Lung (tissue), 12 donors: ENCODE data around the gene AK3. TPM values are rescaled to one million over a fixed set of nuclear protein-coding genes. Genes with fewer than 3 reads are reported as not detected.

Experiments used
- ATAC-seq: fragments of 200-7000 bp; cut with Tn5 transposase; one replicate; pipeline ENCODE4 v1.9.1; 2020; ENCODE audit warnings: moderate number of reproducible peaks; ENCODE audit not compliant: insufficient read depth, low FRiP score
- DNase-seq, 3 donors: peaks; one replicate each; pipeline ENCODE4 v3.0.0-alpha.2; 2013 to 2017
- H3K27ac ChIP-seq, 2 donors: one replicate each; pipeline ENCODE4 v1.5.1; 2013; ENCODE audit warnings: mild to moderate bottlenecking in 2 of 2, moderate library complexity in 2 of 2, control low read depth in 1 of 2, inconsistent platforms in 1 of 2, low read depth in 1 of 2, low read length in 1 of 2
- H3K27me3 ChIP-seq, 3 donors: one replicate each; pipeline ENCODE4 v1.5.1; 2013; ENCODE audit warnings: low read length in 2 of 3; ENCODE audit not compliant: control insufficient read depth in 3 of 3, insufficient read depth in 3 of 3
- H3K36me3 ChIP-seq, 4 donors: one replicate each; pipeline ENCODE4 v1.5.1; 2013; ENCODE audit warnings: low read length in 4 of 4, mild to moderate bottlenecking in 1 of 4, moderate library complexity in 1 of 4; ENCODE audit not compliant: control insufficient read depth in 4 of 4, insufficient read depth in 4 of 4
- H3K4me1 ChIP-seq, 5 donors: one replicate each; pipeline ENCODE4 v1.5.1; 2013; ENCODE audit warnings: low read length in 5 of 5, mild to moderate bottlenecking in 2 of 5, moderate library complexity in 1 of 5; ENCODE audit not compliant: control insufficient read depth in 5 of 5, insufficient read depth in 5 of 5
- H3K4me3 ChIP-seq: one replicate; pipeline ENCODE4 v1.5.1; 2013; ENCODE audit warnings: mild to moderate bottlenecking, control low read depth, moderate library complexity
- H3K9ac ChIP-seq, 2 donors: one replicate each; pipeline ENCODE4 v1.5.1; 2013; ENCODE audit warnings: low read length in 2 of 2, control low read depth in 1 of 2; ENCODE audit not compliant: insufficient read depth in 1 of 2
- H3K9me3 ChIP-seq, 4 donors: one replicate each; pipeline ENCODE4 v1.5.1; 2013; ENCODE audit warnings: low read length in 3 of 4, mild to moderate bottlenecking in 1 of 4, moderate library complexity in 1 of 4; ENCODE audit not compliant: control insufficient read depth in 4 of 4, insufficient read depth in 3 of 4
- WGBS, 2 donors: extraction: QIAGEN DNeasy Blood & Tissue Kit; methylation state at CpG; one replicate each; pipeline ENCODE4 v1.1.7; 2013; 5-methylcytosine and 5-hydroxymethylcytosine counted together
- polyA plus RNA-seq, 2 donors: library from polyadenylated mRNA; stranded (reverse); fragments of 200-250 nt; gene quantifications; one replicate each; pipeline ENCODE4 v1.2.1, GENCODE V29; 2013
- total RNA-seq, 2 donors: library from RNA; depleted of rRNA in 1 of 2; stranded (reverse); fragments of >200 nt in 1 of 2; gene quantifications; one replicate each; pipeline ENCODE4 v1.2.1, GENCODE V29; 2014 to 2021
- TF ChIP-seq, protein P1 (sequence below): IDR thresholded peaks from 2 replicates; pipeline ENCODE4 v1.5.1; 2012; ENCODE audit warnings: mild to moderate bottlenecking; ENCODE audit errors: control extremely low read depth, extremely low read depth
- donor health status: control.
- donor health status: control.
- donor health status: Bipolar disorder and iron deficiency.
- donor health status: healthy.
- donor health status: DM: yes; HTN: yes; CAD: no.

The AK3 gene
- total and polyA plus RNA-seq, 4 donors: 22.4 to 62.7 (median 31.8) TPM

GRCh38 chr9:4709380-4709779, 31.6 kb downstream of the AK3 start:
- Histone ChIP-seq H3K36me3 (peaks cover 3 to 19% (median 13%) of the 10 kb centered on the region in 4 donors), H3K27ac (no peak overlapping the region), H3K9ac (no peak overlapping the region), H3K9me3 (no peaks in the 10 kb centered on the region), H3K4me1 (peaks cover 0 to 4% (median 0%) of the 10 kb centered on the region in 5 donors), H3K4me3 (no peak overlapping the region), H3K27me3 (no peaks in the 10 kb centered on the region)
- ATAC-seq: no peak
- TF ChIP-seq, protein P1, sequence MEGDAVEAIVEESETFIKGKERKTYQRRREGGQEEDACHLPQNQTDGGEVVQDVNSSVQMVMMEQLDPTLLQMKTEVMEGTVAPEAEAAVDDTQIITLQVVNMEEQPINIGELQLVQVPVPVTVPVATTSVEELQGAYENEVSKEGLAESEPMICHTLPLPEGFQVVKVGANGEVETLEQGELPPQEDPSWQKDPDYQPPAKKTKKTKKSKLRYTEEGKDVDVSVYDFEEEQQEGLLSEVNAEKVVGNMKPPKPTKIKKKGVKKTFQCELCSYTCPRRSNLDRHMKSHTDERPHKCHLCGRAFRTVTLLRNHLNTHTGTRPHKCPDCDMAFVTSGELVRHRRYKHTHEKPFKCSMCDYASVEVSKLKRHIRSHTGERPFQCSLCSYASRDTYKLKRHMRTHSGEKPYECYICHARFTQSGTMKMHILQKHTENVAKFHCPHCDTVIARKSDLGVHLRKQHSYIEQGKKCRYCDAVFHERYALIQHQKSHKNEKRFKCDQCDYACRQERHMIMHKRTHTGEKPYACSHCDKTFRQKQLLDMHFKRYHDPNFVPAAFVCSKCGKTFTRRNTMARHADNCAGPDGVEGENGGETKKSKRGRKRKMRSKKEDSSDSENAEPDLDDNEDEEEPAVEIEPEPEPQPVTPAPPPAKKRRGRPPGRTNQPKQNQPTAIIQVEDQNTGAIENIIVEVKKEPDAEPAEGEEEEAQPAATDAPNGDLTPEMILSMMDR: no peak
- DNase-seq: peak in 1 of 3 donors; percentile 7

DNA sequence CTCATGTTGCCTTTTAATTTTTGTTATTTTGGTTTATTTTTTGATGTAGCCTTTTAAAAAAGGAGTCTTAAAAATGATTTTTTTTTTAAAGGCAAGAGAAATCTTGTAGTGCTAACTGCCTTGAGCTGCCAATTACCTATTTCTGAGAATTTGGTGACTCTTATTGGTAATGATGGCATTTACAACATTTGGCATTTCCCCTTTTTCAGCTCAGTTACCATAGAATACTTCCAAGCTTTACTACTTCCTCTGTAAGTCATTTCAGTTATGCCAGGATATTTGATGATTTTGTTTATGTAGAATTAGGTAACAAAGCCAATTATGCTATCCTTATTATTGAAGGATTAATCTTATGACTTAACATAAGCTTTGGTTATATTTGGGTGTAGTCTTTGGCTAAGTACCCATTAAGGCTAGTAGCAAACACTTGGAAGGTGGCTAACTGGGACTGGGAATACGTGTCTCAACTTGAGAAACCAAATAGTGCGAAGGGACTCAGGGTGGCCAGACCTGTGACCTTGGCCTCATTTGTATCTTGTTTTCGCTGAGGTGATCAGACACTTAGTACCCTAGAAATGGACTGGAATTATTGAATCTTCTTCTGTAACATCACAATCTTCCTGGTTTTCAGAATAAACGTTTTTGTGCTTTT, 33.9 kb downstream of the AK3 start:
- DNase-seq (no peak), ATAC-seq (no peak)
- H3K27me3 ChIP-seq: no peaks in the 10 kb centered on the region
- H3K36me3 ChIP-seq: peaks cover 2 to 22% (median 10%) of the 10 kb centered on the region in 4 donors
- no peak overlapping the region for H3K27ac ChIP-seq
- TF ChIP-seq, protein P1: no peak
- H3K4me3 ChIP-seq: no peak overlapping the region
- H3K9ac ChIP-seq: no peak overlapping the region
- no peaks in the 10 kb centered on the region for H3K9me3 ChIP-seq
- WGBS, 2 donors: 80 to 83% methylated on average over 4 of the region's 4 CpGs
- H3K4me1 ChIP-seq: peaks cover 0 to 4% (median 0%) of the 10 kb centered on the region in 5 donors

- Histone ChIP-seq H3K9me3 (no peaks in the 10 kb centered on the region), H3K4me1 (peaks cover 0 to 4% (median 0%) of the 10 kb centered on the region in 5 donors), H3K9ac (no peak overlapping the region), H3K36me3 (peaks cover 2 to 26% (median 9%) of the 10 kb centered on the region in 4 donors), H3K4me3 (no peak overlapping the region), H3K27me3 (no peaks in the 10 kb centered on the region), H3K27ac (no peak overlapping the region)
- 65 to 85% methylated on average over 2 of the region's 2 CpGs for WGBS, 2 donors
- ATAC-seq: no peak
- TF ChIP-seq, protein P1: no peak
- no peak for DNase-seq
Observed at GRCh38 chr9:4706021-4706420, 35.0 kb downstream of the AK3 start.

DNA sequence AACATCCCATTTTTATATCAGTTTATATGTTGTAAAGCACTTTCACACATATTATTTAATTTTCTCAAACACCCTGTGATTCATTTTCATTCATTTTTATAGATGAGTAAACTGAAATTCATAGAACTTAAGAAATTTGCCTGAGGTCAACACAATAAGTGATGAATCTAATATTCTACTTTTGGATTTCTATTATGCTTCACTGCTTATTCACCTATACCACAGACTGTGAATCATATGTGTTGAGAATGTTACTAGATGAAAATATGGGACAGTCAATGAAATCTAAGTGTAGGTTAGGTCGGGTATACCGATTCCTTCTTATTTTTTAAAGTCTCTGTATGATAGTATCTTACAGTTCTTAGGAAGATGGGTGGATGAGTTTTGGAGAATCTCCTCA, 36.9 kb downstream of the AK3 start:
- ATAC-seq: no peak
- Histone ChIP-seq H3K4me3 (no peak overlapping the region), H3K4me1 (peaks cover 0 to 2% (median 0%) of the 10 kb centered on the region in 5 donors), H3K9me3 (no peaks in the 10 kb centered on the region), H3K36me3 (peaks cover 2 to 31% (median 7%) of the 10 kb centered on the region in 4 donors), H3K9ac (no peak overlapping the region), H3K27me3 (no peaks in the 10 kb centered on the region), H3K27ac (no peak overlapping the region)
- no peak for DNase-seq
- WGBS, 2 donors: 90 to 95% methylated on average over 2 of the region's 2 CpGs
- TF ChIP-seq, protein P1: no peak
